ENCODE measurements around the gene MB21D2. TPM values are rescaled to one million over a fixed set of nuclear protein-coding genes. Genes with fewer than 3 reads are reported as not detected.

The MB21D2 gene
- total and polyA plus RNA-seq, 2 of the 8 experiments (the other 6 are each of a cell fraction or from before 2014, with no cell fraction given), result 10.0 to 21.0 TPM

GRCh38 chr3:192881159-192881786 is 36.4 kb downstream of the MB21D2 start (continued):
- TF ChIP-seq CHD7 (IDR thresholded peaks at IDR 0.05; ENCODE audit: insufficient replicate concordance, low read length) (no peak), GABPA (IDR thresholded peaks at IDR 0.05; ENCODE audit: borderline replicate concordance, insufficient read depth, low read length) (no peak), CREB1 (IDR thresholded peaks at IDR 0.05) (no peak), TBP (IDR thresholded peaks at IDR 0.05; ENCODE audit: low read depth, low read length) (no peak), POLR2AphosphoS5 (IDR thresholded peaks at IDR 0.05; ENCODE audit: low read depth, low read length) (no peak), SP1 (IDR thresholded peaks at IDR 0.05; ENCODE audit: low read depth, low read length) (no peak), RXRA (IDR thresholded peaks at IDR 0.05; ENCODE audit: insufficient read depth, low read depth, low read length) (no peak), SIN3A (conservative IDR thresholded peaks at IDR 0.05 in 1 of 2, IDR thresholded peaks at IDR 0.05 in 1 of 2; ENCODE audit: low read depth in 1 of 2, low read length in 2 of 2) (no peak), BACH1 (IDR thresholded peaks at IDR 0.05; ENCODE audit: low read length) (no peak), ATF2 (IDR thresholded peaks at IDR 0.05; ENCODE audit: low read length) (no peak)

Data from H1 (cell line).